HPDE6-E6E7 (cell line): ENCODE data around the gene KLF16.

Experiments
- DNase-seq: peaks from one replicate; pipeline ENCODE4 v3.0.0; 2011; ENCODE audit warnings: missing footprints; ENCODE audit errors: extremely low spot score

The KLF16 gene

GRCh38 chr19:1843116-1843515 lies 20.3 kb downstream of the KLF16 start:
- DNase-seq, result no peak

DNA sequence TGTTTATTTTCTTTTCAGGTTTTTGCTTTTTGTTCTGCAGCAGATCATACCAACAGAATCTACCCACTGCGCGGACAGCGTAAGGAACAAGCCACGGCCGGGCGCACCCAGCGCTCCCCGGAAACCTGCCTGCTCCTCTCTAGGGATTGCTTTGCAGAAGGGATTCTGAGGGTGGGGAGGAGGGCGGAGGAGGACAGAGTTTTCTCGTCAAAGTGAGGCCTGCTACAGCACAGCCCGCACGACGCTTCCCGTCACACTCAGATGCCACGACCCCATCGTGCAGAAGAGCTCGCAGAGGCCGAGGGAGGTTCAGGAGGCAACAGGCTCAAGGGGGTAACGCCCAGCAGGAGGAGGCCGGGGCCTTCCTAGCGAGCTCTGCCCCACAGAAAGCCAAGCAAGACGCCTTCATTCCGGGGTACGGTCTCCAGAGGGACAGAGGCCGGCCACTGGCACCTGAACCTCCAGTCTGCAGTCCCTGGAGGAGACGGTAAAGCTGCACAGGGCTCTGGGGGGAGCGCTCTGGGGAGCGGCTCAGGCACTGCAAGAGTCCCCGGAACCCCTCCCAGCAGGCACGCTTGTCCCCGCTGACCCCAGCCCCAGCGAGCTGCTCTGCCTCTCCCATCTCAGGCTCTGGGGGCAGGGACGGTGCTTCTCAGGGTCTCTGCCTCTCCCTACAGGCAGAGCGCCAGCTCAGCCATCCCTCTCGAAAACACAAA lies 22.0 kb downstream of the KLF16 start:
- no peak for DNase-seq

- DNase-seq, result no peak
These were observed 22.8 kb downstream of the KLF16 start for GRCh38 chr19:1840541-1841115.

DNA sequence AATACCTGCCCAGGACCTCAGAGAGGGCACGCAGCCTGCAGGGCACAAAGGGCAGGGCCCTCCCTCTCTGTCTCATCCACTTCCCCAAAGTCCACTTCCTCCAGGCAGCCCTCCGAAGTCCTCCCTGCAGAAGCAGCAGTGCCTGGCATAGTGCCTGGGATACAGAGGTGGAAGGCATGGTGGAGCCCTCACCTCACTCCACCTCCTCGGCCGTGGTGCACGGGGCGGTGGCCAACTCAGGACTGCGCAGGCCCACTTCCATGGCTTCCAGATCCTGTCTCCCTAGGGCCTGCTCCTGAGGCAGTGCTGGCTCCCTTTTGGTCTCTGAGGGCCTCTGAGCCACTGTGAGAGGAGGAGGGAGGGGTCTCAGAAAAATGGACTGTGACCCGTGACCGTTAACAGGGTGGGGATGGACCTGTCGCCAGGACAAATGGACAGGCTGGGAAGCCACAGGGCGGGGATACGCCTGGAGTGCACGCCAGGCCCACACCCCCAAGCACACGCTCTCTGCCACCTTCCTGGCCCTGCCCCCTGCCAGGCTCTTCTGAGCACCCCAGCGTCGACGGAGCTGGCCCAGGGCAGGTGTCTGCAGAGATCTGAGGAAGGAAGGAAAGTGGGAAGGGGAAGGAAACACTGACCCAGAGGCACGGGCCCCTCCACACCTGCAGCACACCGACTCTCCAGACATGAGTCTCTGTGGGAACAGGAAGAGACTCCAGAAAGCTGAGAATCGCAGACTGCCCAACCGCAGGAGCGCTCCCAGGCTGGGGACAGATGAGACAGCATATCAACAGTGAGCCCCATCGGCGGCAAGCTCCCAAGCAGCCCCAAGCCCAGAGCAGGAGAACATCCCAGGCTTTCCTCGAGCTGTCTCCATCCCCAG lies 23.5 kb downstream of the KLF16 start:
- no peak for DNase-seq

- no peak for DNase-seq
These were observed 25.7 kb downstream of the KLF16 start for GRCh38 chr19:1837625-1838105.

DNA sequence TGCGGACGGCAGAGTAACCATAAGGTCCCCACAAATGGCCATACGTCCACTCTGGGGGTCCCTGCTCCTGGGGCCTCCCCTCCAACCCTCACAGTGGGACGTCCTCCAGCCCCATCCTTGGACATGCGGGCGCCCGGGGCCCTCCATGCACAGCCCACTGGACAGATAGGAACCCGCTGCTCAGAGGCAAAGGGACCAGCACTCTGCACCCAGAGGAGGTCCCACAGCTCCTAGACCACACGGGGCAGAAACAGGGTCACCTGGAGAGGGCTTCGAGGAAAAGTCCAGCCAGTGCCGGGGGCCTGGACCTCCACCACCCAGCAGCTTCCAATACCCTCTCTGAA lies 26.2 kb downstream of the KLF16 start:
- DNase-seq, result no peak

DNA sequence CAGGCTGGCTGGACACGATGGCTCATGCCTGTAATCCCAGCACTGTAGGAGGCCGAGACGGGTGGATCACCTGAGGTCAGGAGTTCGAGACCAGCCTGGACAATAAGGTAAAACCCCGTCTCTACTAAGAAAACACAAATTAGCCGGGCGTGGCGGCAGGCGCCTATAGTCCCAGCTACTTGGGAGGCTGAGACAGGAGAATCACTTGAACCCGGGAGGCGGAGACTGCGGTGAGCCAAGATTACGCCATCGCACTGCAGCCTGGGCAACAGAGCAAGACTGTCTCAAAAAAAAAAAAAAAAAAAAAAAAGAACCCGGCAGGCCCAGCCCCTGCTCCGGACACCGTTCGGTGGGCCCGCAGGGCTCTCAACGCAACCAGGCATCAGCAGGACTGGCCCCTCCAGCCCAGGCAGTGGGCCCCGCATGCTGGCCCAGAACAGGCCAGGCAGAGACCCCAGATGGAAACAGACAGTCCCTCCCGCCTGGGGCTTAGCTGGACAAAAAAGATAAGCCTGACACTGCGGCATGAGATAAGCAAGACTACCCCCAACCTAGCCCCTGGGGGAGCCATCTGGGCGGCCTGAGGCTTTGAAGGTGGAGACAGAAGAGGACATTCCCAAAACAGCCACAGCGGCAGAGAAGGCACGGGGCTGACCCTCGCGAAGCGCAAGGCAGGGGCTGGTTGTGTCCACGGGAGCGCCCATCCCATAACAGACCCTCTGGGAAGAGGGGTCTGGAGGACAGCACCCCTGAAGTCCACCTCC lies 26.7 kb downstream of the KLF16 start:
- DNase-seq, result no peak

GRCh38 chr19:1833540-1833939 lies 29.8 kb downstream of the KLF16 start:
- no peak for DNase-seq

GRCh38 chr19:1832046-1832663 lies 31.2 kb downstream of the KLF16 start:
- no peak for DNase-seq

GRCh38 chr19:1830978-1831377 lies 32.4 kb downstream of the KLF16 start:
- DNase-seq, result no peak

DNA sequence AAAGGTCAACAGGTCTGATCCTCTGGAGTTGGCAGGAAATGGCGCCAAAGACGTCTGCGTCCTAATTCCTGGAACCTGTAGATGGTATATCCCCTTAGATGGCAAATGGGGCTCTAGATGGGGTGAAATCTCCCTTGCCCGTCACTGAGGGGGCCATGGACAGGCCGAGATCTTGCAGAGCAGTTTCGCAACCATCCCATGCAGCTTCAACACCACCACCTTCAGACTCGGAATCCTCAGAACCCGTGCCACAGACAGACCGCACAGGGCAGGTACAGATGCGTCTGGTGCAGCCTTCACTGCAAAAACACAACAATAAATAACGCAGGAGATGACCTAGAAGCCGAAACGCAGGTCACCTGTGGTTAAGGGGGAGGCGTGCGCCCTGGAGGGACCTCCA lies 32.8 kb downstream of the KLF16 start:
- DNase-seq, result no peak

GRCh38 chr19:1829958-1830357 lies 33.4 kb downstream of the KLF16 start:
- no peak for DNase-seq

- no peak for DNase-seq
These were observed 34.8 kb downstream of the KLF16 start for GRCh38 chr19:1828279-1829238.

DNA sequence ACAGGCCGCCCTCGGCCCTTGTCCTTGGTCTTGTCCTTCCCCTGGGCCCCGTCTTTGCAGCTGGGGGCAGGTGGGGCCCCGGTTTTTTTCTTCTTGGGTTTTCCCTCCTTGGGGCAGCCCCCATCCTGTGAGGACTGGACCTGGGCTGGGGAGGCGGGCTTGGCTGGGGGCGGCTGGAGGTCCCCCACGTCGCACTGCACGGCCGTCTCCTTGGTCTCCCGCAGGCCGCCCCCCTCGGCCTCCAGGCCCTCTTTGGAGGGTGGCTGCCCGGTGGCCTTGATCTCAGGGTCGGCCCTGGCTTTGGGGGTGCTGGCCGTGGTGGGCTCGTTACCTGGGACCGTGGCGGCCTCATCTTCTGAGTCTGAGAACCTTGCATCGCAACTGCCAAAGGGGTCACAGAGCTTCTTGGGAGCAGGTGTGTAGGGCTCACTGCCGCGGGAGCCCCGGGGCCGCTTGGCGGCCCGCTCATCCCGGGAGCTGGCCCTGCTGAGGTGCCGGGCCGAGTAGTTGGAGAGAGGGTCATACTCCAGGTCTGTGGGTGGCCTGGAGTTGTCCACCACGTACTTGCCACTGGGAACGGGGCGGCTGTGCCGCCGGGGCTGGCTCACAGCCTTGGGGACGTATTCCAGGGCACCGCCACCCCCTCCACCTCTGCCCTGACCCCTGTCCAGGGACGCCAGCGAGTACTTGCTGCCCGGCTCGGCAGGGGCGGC lies 35.7 kb downstream of the KLF16 start:
- DNase-seq, result no peak

- no peak for DNase-seq
These were observed 36.5 kb downstream of the KLF16 start for GRCh38 chr19:1826557-1827521.

DNA sequence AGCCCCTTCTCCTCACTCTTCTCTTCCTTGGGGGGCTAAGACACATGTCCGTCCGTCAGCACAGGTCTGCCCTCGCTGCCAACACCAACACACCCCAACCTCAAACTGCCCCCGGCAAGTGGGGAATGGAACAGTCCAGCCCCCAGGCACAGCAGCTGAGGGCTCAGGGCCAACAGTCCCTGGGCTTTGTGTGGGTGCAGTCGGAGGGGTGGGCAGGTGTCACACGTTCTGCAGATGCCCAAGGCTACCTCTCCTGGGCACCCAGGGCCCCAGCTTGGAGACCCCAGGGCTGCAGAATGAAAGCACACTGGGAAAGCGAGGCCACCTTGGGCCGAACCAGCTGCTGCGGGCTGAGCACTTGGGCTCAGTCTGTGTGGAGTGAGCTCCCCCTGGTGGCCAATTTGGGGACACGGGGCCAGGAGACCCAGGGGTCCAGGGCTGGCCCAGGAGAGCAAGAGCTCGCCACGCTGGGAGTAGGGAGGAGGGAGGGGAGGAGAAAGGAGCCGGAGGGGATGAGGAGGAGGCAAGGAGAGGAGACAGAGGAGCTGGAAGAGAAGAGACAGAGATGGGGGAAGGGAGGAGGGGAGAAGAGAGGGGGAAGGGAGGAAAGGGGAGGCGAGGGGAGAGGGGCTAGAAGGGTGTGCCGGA lies 37.3 kb downstream of the KLF16 start:
- DNase-seq, result peak; percentile 78

GRCh38 chr19:1824252-1824622 lies 39.1 kb downstream of the KLF16 start:
- DNase-seq, result no peak
